Kidney tubule cell (primary cell): ENCODE results near the gene SOAT2.
"Not testable (repeated sequence)": the region's sequence is repeated elsewhere in the genome, so short reads cannot be mapped to it uniquely, and the experiment has no call there.

ENCODE experiments used
- DNase-seq: peaks from one replicate; pipeline ENCODE4 v3.0.0-alpha.2; 2018; ENCODE audit warnings: low spot score

SOAT2 gene

DNA sequence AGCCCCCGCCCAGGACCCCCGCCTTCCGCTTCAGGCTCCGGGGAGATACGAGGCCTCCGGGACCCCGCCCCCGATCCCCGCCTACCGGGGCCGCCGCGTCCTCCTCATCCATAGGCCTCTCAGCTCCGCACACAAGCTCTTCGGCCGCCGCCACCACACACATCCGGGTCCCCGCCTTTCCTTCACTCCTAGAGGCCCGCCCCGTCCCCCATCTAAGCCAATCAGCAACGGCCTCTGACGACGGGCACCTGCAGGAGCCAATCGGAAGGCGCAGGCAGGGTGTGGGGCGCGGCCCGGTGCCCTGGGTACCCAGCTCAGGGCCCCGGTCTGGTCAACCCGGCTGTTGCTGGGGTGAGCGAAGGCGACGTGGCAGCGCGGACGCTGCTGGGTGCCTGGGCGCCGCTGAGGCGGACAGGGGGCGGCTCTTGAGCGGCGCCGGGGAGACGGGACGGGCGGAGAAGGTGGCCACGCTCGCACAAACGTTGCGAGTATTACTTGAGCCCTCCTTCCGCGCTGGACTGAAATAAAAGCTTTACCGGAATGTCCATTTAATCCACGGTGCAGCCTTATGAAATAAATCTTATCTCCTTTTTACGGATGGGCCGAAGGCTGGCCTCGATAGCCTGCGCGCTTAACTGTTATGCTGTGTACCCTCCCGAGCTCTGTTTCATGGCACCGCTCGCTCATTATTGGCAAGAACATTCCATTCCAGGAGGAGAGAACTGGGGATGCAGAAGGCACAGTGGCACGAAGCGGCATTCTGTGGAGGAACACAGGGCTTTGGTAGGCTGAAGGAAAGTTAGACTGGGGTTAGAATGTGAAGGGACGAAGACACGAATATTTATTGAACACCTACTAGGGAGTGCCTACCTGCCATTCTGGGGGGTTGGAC lies 23.8 kb upstream of the SOAT2 start, which contains the start of gene SPRYD3:
SPRYD3 (minus strand) TSS at position 165 of the 892 bp plus-strand sequence; CDS start at position 108, 57 bp downstream.
- DNase-seq, result peak; percentile 98

DNA sequence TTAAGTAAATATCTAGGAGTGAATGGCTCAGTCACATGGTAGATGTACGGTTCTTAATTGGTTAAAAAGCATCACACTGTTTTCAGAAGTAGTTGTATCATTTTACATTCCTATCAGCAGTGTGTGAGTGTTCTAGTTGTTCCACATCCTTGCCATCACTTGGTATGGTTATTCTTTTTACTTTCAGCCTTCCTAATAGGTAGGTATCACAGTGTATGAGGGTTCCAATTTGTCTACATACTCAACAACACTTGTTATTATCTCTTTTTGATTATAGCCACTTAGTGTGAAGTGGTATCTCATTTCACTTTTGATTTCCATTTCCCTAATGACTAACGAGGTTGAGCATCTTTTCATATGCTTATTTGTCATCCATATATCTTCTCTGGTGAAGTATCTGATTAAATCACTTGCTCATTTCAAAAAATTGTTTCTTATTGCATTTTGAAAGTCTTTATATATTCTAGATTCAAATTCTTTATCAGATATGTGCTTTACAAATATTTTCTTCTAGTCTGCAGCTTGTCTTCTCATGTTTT lies 20.6 kb upstream of the SOAT2 start:
- DNase-seq, result no peak

DNA sequence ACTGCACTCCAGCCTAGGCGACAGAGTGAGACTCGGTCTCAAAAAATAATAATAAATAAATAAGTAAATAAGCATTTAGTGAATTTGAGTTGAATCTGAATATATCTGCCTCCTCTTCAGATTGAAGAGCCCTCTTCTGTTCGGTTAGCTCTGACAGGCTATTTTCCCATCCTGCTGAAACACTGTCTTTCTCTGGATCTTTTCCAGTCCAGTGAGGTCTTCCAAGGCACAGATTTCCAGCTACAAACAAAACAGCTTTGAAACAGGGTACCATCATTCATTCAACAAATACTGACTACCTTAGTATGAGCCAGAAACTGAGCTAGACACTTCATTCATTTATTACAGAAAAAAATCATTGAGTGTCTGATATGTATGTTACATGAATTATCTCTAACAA lies 16.9 kb upstream of the SOAT2 start:
- DNase-seq, result no peak

DNA sequence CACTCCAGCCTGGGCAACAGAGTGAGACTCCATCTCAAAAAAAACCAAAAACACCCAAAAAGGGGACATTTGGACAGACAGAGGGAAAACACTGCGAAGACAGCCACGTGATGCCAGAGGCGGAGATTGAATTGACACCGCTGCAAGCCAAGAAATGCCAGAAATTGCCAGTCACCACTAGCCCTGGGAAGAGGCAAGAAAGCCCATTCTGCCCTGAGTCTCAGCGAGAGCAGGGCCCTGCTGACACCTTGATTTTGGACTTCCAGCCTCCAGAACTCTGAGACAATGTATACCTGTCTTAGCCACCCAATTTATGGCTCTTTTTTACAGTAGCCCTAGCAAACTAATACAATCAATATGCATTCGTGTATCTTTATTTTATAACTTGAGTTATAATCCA lies 13.2 kb upstream of the SOAT2 start:
- no peak for DNase-seq

DNA sequence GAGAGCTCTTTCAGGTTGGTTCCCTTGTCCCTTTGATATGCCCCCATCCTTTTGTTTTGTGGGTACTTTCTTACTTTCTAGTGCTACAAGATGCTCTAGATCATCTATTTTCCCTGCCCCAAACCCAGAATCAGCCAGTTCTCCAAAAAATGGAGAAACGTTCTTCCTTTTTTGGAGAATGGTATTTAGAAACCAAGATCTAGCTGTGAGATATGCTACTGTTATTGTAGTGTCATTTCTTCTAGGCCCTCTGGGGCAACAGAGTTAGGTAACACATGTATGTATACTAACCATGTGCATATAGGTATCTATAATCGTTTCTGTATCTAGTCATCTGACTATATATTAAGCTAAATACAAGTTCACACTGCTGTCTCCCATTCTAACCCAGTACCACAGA lies 12.7 kb upstream of the SOAT2 start:
- no peak for DNase-seq

DNA sequence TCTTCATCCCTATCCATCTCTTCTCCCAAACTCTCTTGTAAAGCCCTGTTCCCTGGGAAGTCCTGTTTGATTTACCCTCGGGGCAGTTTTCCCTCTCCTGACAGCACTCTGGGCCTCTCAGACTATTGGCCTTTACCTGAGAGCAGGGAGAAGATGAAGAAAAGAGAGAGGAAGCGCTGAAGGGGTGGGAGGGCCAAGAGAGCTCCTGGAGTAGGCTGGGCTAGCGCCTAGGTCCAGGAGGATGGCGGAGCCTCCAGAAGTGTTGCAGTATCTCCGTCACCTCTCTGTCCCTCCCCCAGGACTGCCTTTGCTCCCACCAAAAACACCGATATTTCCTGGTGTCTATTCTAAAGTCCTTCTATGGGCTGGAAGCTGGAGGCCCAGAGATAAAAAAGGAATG lies 11.5 kb upstream of the SOAT2 start:
- no peak for DNase-seq

DNA sequence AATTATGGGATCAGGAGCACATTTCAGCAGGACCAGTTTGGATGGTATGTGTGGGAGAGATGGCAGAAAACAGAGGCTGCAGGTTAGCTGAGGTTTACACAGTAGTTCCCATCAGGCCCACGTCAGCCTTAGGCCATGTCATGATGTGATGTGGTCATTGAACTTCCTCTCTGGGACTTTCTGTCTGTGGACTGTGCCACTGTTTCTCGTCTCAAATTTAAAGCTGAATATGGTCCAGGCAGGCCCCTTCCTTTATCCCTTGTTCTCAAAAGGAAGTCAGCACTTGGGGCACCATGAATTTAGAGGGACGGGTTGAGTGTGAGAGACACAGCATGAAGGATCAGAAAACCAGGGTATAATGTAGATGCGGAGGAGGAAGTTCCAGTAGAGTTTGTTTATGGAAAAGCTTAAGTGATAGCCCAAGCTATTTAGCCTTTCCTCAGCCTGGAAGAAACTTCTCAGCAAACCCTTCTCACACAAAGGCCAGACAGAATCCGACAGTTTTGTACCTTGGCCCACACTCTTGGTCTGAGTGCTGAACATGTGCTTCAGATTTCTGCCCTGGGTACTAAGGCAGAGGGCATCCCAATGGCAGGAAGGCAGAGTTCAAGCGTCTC lies 9.4 kb upstream of the SOAT2 start:
- no peak for DNase-seq

DNA sequence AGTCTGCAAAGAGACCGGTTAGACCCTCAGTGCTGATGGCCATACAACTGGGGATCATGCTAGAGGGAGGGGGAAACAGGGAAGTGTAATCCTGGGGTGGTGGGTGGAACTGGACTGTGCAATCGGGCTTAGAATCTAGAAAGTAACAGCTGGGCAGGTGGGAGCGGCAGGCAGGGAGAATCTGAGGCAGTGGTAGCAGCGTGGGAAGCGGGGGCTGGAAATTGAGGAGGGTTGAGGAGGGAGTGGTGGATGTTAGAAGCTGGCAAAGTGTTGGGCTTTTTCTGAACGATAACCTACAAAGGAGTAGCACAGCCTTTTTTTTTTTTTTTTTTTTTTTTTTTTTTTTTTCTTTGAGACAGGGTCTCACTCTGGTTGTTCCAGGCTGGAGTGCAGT lies 8.9 kb upstream of the SOAT2 start:
- DNase-seq, result no peak

DNA sequence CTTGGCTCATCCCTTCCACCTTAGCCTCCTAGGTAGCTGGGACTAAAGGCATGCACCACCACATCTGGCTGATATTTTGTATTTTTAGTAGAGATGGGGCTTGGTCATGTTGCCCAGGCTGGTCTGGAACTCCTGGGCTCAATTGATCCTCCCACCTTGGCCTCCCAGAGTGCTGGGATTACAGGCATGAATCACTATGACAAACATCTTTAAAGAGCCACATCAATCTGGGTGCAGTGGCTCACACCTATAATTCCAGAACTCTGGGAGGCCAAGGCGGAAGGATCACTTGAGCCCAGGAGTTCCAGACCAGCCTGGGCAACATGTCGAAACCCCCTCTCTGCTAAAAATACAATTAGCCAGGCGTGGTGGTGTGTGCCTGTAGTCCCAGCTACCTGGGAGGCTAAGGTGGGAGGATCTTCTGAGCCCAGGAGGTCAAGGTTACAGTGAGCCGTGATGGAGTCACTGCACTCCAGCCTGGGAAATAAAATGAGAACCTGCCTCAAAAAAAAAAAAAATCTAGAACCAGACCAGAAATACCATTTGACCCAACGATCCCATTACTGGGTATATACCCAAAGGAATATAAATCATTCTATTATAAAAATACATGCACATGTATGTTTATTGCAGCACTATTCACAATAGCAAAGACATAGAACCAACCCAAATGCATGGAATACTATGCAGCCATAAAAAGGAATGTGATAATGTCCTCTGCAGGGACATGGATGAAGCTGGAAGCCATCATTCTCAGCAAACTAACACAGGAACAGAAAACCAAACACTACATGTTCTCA lies 8.3 kb upstream of the SOAT2 start:
- peak; percentile 43 for DNase-seq

DNA sequence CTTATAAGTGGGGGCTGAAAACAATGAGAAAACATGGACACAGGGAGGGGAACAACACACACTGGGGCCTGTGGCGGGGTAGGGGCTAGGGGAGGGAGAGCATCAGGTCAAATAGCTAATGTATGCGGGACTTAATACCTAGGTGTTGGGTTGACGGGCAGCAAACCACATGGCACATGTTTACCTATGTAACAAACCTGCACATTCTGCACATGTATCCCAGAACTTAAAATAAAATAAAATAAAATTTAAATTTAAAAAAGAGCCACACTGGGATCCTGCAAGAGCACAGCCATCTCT lies 7.7 kb upstream of the SOAT2 start:
- DNase-seq, result not testable (repeated sequence)

DNA sequence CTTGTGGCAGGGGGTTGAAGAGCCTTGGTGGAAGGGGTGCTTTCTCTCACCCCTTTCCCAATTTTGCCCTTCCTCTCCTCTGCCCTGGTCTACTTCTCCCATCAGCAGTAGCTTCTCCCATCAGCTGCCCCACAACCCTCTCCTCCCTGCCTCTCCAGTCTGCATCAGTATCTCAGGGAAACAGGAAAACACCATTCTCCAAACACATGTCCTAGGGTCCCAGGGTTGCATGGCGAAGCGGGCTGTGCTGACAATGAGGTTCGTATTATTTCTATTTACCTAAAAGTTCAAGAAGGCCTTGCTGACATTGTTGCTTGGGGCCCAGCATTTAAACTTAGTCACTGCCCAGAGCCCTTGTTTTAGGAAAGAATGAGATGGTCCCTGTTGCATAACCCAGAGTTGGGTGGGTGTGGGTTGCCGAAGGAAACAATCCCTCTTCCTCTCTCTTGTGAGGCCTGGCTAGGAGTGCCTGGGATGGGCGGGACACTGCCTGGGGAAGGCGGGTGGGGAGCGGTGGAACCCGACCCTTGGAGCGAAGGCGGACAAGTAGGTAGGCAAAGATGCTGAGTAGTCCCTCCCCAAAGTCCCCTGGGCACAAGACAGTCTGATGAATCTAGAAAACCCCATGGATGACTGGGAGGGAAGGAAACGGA lies 7.1 kb upstream of the SOAT2 start:
- no peak for DNase-seq

DNA sequence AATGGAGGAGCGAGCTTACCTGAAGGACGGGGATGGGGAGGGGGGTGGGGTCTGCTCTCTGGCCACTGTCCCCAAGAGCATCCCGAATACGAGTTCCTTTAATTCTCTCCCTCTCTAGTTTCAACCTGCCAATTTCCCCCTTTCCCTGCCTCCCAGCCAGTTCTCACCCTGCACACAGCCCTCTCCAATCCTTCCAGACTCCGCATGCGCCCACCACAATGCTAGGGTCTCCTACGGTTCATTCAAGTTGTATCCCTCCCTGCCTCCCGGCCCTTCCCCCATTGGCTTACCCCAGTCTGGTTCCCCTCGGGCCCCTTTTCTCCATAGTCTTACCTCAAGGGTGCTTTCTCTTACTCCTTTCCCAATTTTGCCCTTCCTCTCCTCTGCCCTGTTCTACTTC lies 6.5 kb upstream of the SOAT2 start:
- no peak for DNase-seq

DNA sequence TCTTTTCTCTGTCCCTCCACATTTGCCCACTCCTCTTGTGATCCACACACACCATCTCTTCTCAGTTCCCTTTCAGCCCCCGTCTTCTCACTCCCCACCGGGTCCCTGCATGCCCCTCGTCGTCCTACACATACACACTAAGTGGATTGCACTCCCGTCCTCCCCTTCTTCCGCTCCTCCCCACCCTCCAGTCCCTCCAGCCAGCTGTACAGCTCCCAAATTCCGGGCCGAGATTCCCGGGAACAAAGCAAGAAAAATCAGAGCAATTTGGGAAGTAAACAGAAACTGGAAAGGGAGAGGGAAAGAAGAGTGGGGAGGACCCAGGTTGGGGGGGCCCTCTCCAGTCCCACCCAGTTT lies 6.1 kb upstream of the SOAT2 start:
- no peak for DNase-seq

DNA sequence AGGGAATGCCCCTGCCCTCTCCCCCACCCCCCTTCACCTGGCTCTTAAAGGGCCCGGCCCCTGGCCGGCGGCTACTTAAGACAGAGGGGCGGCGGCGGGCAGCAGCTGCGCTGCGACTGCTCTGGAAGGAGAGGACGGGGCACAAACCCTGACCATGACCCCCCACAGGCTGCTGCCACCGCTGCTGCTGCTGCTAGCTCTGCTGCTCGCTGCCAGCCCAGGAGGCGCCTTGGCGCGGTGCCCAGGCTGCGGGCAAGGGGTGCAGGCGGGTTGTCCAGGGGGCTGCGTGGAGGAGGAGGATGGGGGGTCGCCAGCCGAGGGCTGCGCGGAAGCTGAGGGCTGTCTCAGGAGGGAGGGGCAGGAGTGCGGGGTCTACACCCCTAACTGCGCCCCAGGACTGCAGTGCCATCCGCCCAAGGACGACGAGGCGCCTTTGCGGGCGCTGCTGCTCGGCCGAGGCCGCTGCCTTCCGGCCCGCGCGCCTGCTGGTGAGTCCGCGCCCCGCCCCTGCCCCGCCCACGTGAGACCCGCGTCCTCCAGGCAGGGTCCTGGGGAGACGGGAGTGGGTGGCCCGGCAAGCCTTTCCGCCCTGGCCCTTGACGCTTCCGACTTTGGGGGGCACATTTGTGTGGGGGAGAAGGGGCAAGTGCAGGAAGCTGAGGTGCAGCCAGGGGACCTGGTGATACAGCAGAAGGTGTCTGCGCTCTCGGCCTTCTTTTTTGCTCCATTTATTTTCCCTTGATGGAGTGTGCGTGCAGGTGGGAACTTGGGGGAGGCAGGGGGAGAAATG lies 5.5 kb upstream of the SOAT2 start, which contains the start of gene IGFBP6:
IGFBP6 (plus strand) TSS at position 104 of the 790 bp plus-strand sequence; CDS start at position 155, 51 bp downstream.
- DNase-seq, result peak; percentile 50

DNA sequence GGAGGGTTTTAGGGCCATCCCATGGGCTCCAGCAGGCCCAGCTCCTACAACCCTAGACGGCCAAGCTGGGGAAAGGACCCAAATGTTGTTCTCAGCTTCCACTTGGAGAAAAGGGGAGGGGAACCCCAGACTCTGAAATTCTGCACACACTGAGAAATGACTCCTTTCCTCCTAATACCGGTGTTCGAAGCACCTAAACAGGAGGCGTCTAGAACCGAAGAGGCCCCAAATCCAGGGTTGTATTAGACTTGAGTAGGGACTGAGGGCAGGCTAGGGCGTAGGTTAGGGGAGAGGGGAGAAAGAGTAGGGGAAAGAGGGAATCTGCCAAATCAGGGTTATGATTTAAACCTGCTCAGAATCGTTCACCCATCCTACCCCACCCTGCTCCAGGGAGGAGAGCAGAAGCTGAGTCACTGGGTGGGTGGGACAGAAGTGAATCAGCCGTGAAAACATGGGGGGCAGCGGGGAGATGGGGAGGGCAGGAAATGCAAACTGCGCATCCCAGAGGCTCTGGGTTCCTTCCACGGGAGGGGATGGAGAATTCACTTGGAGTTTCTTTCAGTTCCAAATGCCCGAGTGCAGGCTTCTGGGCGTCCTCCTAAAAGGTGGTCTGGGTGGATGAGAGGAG lies 4.8 kb upstream of the SOAT2 start:
- peak; percentile 53 for DNase-seq

DNA sequence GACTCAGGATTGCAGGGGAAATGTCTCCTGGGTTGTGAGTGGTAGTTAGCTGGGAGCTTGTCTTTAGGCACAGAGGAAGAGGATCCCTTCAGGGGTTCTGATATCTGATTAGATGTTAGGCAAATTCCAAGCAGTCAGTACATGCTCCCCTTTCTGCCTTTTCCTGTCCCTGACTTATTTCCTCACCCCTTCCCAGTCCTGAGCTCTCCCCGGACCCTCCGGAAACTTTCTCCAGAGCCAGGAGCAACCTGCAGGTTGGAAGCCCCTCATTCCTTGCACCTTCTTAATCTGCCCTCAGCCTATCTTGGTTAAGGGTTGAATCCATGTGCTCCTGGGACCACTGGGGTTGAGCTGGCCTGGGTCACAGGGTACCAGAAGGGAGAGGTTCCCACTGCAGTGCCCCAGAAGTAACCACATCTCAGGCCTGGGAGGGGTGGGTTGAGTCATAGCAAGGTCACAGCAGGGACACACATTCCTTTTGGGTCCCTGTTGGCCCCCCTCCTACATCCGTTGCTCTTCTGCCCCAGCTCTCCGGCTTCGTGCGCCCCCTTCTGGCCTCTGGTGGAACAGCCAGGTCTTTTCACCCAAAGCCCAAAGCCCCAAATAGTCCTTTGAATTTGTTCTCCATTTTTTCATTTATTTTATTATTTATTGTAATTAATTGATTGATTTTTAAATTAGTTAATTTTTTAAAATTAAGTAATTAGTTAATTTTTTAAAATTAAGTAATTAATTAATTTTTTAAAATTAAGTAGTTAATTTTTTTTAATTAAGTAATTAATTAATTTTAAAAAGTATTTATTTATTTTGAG lies 4.0 kb upstream of the SOAT2 start:
- DNase-seq, result peak; percentile 93

DNA sequence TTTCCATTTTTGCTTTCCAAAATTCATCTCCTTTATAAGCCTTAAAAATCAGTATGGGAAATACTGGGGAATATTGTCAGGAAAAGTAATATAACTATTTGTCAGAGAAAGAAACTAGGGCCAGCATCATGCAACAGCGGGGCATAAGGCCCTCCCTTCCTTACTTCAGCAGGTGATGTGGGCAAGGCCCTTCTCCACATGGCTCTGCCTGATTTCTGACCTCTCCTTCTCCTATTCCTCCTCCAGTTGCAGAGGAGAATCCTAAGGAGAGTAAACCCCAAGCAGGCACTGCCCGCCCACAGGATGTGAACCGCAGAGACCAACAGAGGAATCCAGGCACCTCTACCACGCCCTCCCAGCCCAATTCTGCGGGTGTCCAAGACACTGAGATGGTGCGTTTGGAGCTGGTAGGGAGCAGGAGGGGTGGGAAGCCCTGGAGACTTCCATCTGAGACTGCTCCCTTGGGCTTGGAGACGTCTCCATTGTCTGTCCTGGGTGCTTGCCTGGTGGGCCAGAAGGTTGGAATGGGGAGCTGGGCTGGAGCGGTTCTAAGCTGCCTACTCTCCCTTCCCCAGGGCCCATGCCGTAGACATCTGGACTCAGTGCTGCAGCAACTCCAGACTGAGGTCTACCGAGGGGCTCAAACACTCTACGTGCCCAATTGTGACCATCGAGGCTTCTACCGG lies 2.7 kb upstream of the SOAT2 start:
- DNase-seq, result no peak

DNA sequence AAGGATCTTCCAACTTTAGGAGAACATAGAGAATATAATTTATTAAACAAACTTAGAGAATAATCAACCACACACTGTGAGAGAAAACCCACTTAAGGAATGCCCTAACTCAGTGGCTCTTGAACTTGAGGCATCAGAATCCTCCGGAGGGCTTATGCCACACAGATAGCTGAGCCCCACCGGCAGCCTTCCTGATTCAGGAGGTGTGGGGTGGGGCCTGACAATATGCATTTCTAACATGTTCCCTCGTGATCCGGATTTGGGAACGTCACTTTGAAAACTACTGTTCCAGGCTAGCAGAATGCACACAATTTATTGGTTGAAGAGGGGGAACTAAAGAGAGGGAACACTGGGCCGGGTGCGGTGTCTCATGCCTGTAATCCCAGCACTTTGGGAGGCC lies 2.0 kb upstream of the SOAT2 start:
- DNase-seq, result no peak
